ENCODE results near the gene TCTN2. TPM values are rescaled to one million over a fixed set of nuclear protein-coding genes. Genes with fewer than 3 reads are reported as not detected.

TCTN2 gene
- total and polyA plus RNA-seq, 2 of the 8 experiments (the other 6 are each of a cell fraction or from before 2014, with no cell fraction given): 7.5 to 8.4 TPM

GRCh38 chr12:123733229-123733628 is 62.3 kb downstream of the TCTN2 start:
- no peak overlapping the region for H3K27ac ChIP-seq (ENCODE audit: low read depth, low read length)
- no peak overlapping the region for H2BK120ac ChIP-seq (replicated peaks; ENCODE audit: low read depth, low read length)
- no peak overlapping the region for H2AK5ac ChIP-seq (ENCODE audit: low read depth, low read length)
- no peak overlapping the region for H3K4me2 ChIP-seq (ENCODE audit: insufficient read depth in 1 of 2, low read depth in 2 of 2, low read length in 2 of 2)
- H3K36me3 ChIP-seq (ENCODE audit: control insufficient read depth in 2 of 4, insufficient read depth in 4 of 4, low read length in 3 of 4): peaks cover 28 to 83% (median 52%) of the 10 kb centered on the region in 4 experiments
- H4K8ac ChIP-seq (ENCODE audit: extremely low read depth, insufficient read depth, low read length): no peak overlapping the region
- H4K91ac ChIP-seq (replicated peaks; ENCODE audit: insufficient read length, low read length): no peak overlapping the region
- H2BK20ac ChIP-seq (ENCODE audit: low read length): no peak overlapping the region
- no peak overlapping the region for H2BK12ac ChIP-seq (ENCODE audit: low read depth, low read length)
- H3K9ac ChIP-seq (replicated peaks in 1 of 4; ENCODE audit: extremely low read depth in 1 of 4, low read depth in 3 of 4, low read length in 3 of 4): no peak overlapping the region
- no peak overlapping the region for H2BK5ac ChIP-seq (ENCODE audit: low read depth, low read length)
- H3K14ac ChIP-seq (ENCODE audit: insufficient read length): no peak overlapping the region
- no peak overlapping the region for H2AFZ ChIP-seq (ENCODE audit: low read length)
- POLR2A ChIA-PET (ENCODE audit: partially characterized antibody): interaction anchor here (0.6 to 1.4 kb wide), 2 partner anchors 17 to 416 kb away, joined by 4 to 5 read pairs; no protein-coding TSS in a partner anchor
- DNase-seq (ENCODE audit: low read depth in 1 of 2, low spot score in 2 of 2): no peak
- 88% methylated on average over 10 of the region's 10 CpGs; no CpG with 5 or more reads in 1 of the 2 experiments for WGBS, 2 experiments (ENCODE audit: extremely low coverage in 1 of 2, insufficient coverage in 1 of 2, insufficient read length in 1 of 2, insufficient replicate concordance in 2 of 2, low coverage in 1 of 2, low lambda C conversion rate in 2 of 2, missing lambda C conversion rate in 1 of 2)
- peaks cover 1% of the 10 kb centered on the region; the same call in 1 of the 2 replicates for H3K23me2 ChIP-seq (ENCODE audit: low read depth, low read length)
- H2BK15ac ChIP-seq (ENCODE audit: low read length): no peak overlapping the region
- H4K5ac ChIP-seq (ENCODE audit: insufficient read length, low read depth, low read length): no peak overlapping the region
- no peaks in the 10 kb centered on the region; the same call in 1 of the 2 replicates for H3K79me1 ChIP-seq (ENCODE audit: low read depth, low read length)
- peaks cover 3 to 7% of the 10 kb centered on the region in 2 experiments for H4K20me1 ChIP-seq (replicated peaks in 1 of 2; ENCODE audit: control insufficient read depth in 1 of 2, insufficient read depth in 2 of 2, low read length in 2 of 2)
- no peak overlapping the region for H3K4me3 ChIP-seq (ENCODE audit: extremely low read depth in 1 of 4, insufficient read depth in 2 of 4, low read depth in 3 of 4, low read length in 4 of 4)
- H3K18ac ChIP-seq (ENCODE audit: extremely low read depth, low read length): no peak overlapping the region
- H3K79me2 ChIP-seq (ENCODE audit: control insufficient read depth in 1 of 2, insufficient read depth in 2 of 2, low read length in 2 of 2): no peaks in the 10 kb centered on the region
- no peaks in the 10 kb centered on the region for H3K9me3 ChIP-seq (ENCODE audit: insufficient read depth in 2 of 2, low read depth in 1 of 2, low read length in 1 of 2)
- H3K23ac ChIP-seq (ENCODE audit: insufficient read length): no peak overlapping the region
- CTCF ChIA-PET (ENCODE audit: partially characterized antibody): no interaction called here
- TF ChIP-seq YY1 (IDR thresholded peaks at IDR 0.05; ENCODE audit: low read depth, low read length) (no peak), CBX8 (IDR thresholded peaks at IDR 0.05; ENCODE audit: borderline replicate concordance, low read depth, low read length) (no peak), RNF2 (IDR thresholded peaks at IDR 0.05; ENCODE audit: borderline replicate concordance, low read depth, low read length, missing control alignments, poor library complexity, severe bottlenecking) (no peak), CEBPB (IDR thresholded peaks at IDR 0.05; ENCODE audit: low read depth, low read length) (no peak)
- TF ChIP-seq, protein P1, sequence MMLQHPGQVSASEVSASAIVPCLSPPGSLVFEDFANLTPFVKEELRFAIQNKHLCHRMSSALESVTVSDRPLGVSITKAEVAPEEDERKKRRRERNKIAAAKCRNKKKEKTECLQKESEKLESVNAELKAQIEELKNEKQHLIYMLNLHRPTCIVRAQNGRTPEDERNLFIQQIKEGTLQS (IDR thresholded peaks at IDR 0.05; ENCODE audit: insufficient read depth, low read depth, low read length): no peak
- FAIRE-seq: no peak
- H3K4me1 ChIP-seq (replicated peaks in 1 of 4; ENCODE audit: control insufficient read depth in 3 of 4, insufficient read depth in 4 of 4, low read length in 3 of 4): no peaks in the 10 kb centered on the region
- H3K27me3 ChIP-seq (replicated peaks in 1 of 4; ENCODE audit: control insufficient read depth in 3 of 4, extremely low read depth in 1 of 4, insufficient read depth in 3 of 4, low read length in 3 of 4): no peaks in the 10 kb centered on the region
- no peak overlapping the region for H3K56ac ChIP-seq (replicated peaks; ENCODE audit: insufficient read length, low read depth, low read length)
- H3K4ac ChIP-seq (replicated peaks; ENCODE audit: insufficient read length, low read depth, low read length): no peak overlapping the region

Measured in H1 (cell line).